Natural killer cell (primary cell): ENCODE results near the gene ATG9A. TPM values are rescaled to one million over a fixed set of nuclear protein-coding genes. Genes with fewer than 3 reads are reported as not detected.
A peak's percentile ranks its signal among the peaks of the same experiment; 100 is the strongest.

Source experiments
- ATAC-seq, 3 donors: fragments of 150-1000 bp in 2 of 3; fragments of 200-7000 bp in 1 of 3; cut with Tn5 transposase; 1 replicate in 1 of 3; 2 replicates in 2 of 3; pipeline ENCODE4 v1.10.0; 2021; ENCODE audit warnings: mild to moderate bottlenecking in 2 of 3, moderate library complexity in 2 of 3
- DNase-seq, 2 donors: peaks; one replicate each; pipeline versions ENCODE4 v3.0.0 to v3.0.0-alpha.2; 2013 to 2021; ENCODE audit warnings: mixed read lengths in 1 of 2
- H3K27ac ChIP-seq: one replicate; pipeline ENCODE4 v1.5.1; 2013; ENCODE audit warnings: mild to moderate bottlenecking, low read length
- H3K27me3 ChIP-seq: one replicate; pipeline ENCODE4 v1.6.1; 2013; ENCODE audit warnings: low read length; ENCODE audit not compliant: control insufficient read depth, insufficient read depth
- H3K36me3 ChIP-seq: one replicate; pipeline ENCODE4 v1.6.1; 2013; ENCODE audit warnings: low read length; ENCODE audit not compliant: control insufficient read depth, insufficient read depth
- H3K4me1 ChIP-seq: one replicate; pipeline ENCODE4 v1.6.1; 2013; ENCODE audit warnings: low read length; ENCODE audit not compliant: control insufficient read depth, insufficient read depth
- H3K4me3 ChIP-seq: one replicate; pipeline ENCODE4 v1.5.1; 2013; ENCODE audit warnings: low read length
- H3K9me3 ChIP-seq: one replicate; pipeline ENCODE4 v1.6.1; 2013; ENCODE audit warnings: low read length; ENCODE audit not compliant: control insufficient read depth, insufficient read depth
- H3K27ac Mint-ChIP-seq, 2 donors: one replicate each; pipeline ENCODE4 v1.8.0; 2022; ENCODE audit warnings: mild to moderate bottlenecking in 2 of 2, mixed read lengths in 2 of 2, moderate library complexity in 1 of 2
- H3K27me3 Mint-ChIP-seq, 2 donors: one replicate each; pipeline ENCODE4 v1.8.0; 2022; ENCODE audit warnings: low read depth in 2 of 2, mixed read lengths in 2 of 2
- H3K36me3 Mint-ChIP-seq: one replicate; pipeline ENCODE4 v1.8.0; 2022; ENCODE audit warnings: mixed read lengths
- H3K4me1 Mint-ChIP-seq, 2 donors: one replicate each; pipeline ENCODE4 v1.8.0; 2022; ENCODE audit warnings: mixed read lengths in 2 of 2
- H3K4me3 Mint-ChIP-seq: one replicate; pipeline ENCODE4 v1.8.0; 2022; ENCODE audit warnings: mild to moderate bottlenecking, moderate library complexity, mixed read lengths
- H3K9me3 Mint-ChIP-seq, 2 donors: one replicate each; pipeline ENCODE4 v1.8.0; 2022; ENCODE audit warnings: mixed read lengths in 2 of 2
- CTCF ChIP-seq: fragments of 200-600 bp; IDR thresholded peaks from one replicate; pipeline ENCODE4 v1.8.0; 2022; ENCODE audit warnings: antibody characterized with exemption
- WGBS: methylation state at CpG from one replicate; pipeline ENCODE4 v1.1.7; 2013; ENCODE audit warnings: missing lambda C conversion rate; ENCODE audit not compliant: insufficient coverage; 5-methylcytosine and 5-hydroxymethylcytosine counted together
- intact Hi-C: fragments of 100-400 bp; cut with micrococcal nuclease; formaldehyde crosslinking; loops from one replicate; pipeline ENCODE4 v1.14.2; 2022
- total RNA-seq, 4 donors: library from RNA; stranded (reverse); fragments of 120-200 nt in 1 of 4; gene quantifications; one replicate each; pipeline versions ENCODE4 v1.2.3 to v1.2.4, GENCODE V29; 2013 to 2022

ATG9A gene
- total RNA-seq, 3 donors from 2014 or later (not counting 1 experiment from before 2014, with no cell fraction given): 98.1 to 110 (median 108) TPM

GRCh38 chr2:219252570-219252899 is 23.1 kb upstream of the ATG9A start:
- intact Hi-C loops: no loop called here
- peaks cover 43 to 63% of the 10 kb centered on the region in 2 donors for H3K4me1 Mint-ChIP-seq
- 2% methylated on average over 9 of the region's 9 CpGs for WGBS
- Histone ChIP-seq H3K27me3 (no peaks in the 10 kb centered on the region), H3K4me3 (peak overlapping the region; percentile 93), H3K27ac (peak overlapping the region; percentile 81), H3K4me1 (peaks cover 64% of the 10 kb centered on the region), H3K9me3 (no peaks in the 10 kb centered on the region), H3K36me3 (peaks cover 40% of the 10 kb centered on the region)
- TF ChIP-seq CTCF: no peak
- H3K27me3 Mint-ChIP-seq: peaks cover 0 to 3% of the 10 kb centered on the region in 2 donors
- H3K9me3 Mint-ChIP-seq: no peaks in the 10 kb centered on the region
- DNase-seq (peak in 1 of 2 donors; percentile 63), ATAC-seq (no peak)
- peak overlapping the region; percentile 88 for H3K4me3 Mint-ChIP-seq
- no peaks in the 10 kb centered on the region for H3K36me3 Mint-ChIP-seq
- H3K27ac Mint-ChIP-seq: peak overlapping the region; percentile 86 to 98

- peaks cover 69% of the 10 kb centered on the region for H3K4me1 ChIP-seq
- 74% methylated on average over 4 of the region's 5 CpGs for WGBS
- intact Hi-C loops: no loop called here
- DNase-seq (peak in 1 of 2 donors; percentile 45), ATAC-seq (no peak)
- peaks cover 48 to 67% of the 10 kb centered on the region in 2 donors for H3K4me1 Mint-ChIP-seq
- H3K27me3 Mint-ChIP-seq: peaks cover 0 to 3% of the 10 kb centered on the region in 2 donors
- no peaks in the 10 kb centered on the region for H3K36me3 Mint-ChIP-seq
- H3K9me3 ChIP-seq: no peaks in the 10 kb centered on the region
- no peaks in the 10 kb centered on the region for H3K9me3 Mint-ChIP-seq
- peak overlapping the region; percentile 81 for H3K27ac ChIP-seq
- H3K4me3 Mint-ChIP-seq: peak overlapping the region; percentile 88
- H3K27ac Mint-ChIP-seq: peak overlapping the region; percentile 86 to 98
- H3K27me3 ChIP-seq: no peaks in the 10 kb centered on the region
- peak overlapping the region; percentile 93 for H3K4me3 ChIP-seq
- peaks cover 40% of the 10 kb centered on the region for H3K36me3 ChIP-seq
- TF ChIP-seq CTCF: no peak
Measured at GRCh38 chr2:219252084-219252483, 22.6 kb upstream of the ATG9A start.

GRCh38 chr2:219251656-219252055 is 22.2 kb upstream of the ATG9A start:
- H3K36me3 ChIP-seq: peaks cover 40% of the 10 kb centered on the region
- Mint-ChIP-seq H3K36me3 (no peaks in the 10 kb centered on the region), H3K27ac (peak overlapping the region; percentile 86 to 98), H3K27me3 (peaks cover 0 to 3% of the 10 kb centered on the region in 2 donors), H3K4me3 (peak overlapping the region; percentile 88), H3K9me3 (no peaks in the 10 kb centered on the region), H3K4me1 (peaks cover 52 to 71% of the 10 kb centered on the region in 2 donors)
- H3K27ac ChIP-seq: peak overlapping the region; percentile 81
- peak overlapping the region; percentile 93 for H3K4me3 ChIP-seq
- no peaks in the 10 kb centered on the region for H3K27me3 ChIP-seq
- DNase-seq (no peak), ATAC-seq (no peak)
- H3K4me1 ChIP-seq: peaks cover 73% of the 10 kb centered on the region
- intact Hi-C loops: no loop called here
- 82% methylated on average over 6 of the region's 6 CpGs for WGBS
- no peaks in the 10 kb centered on the region for H3K9me3 ChIP-seq
- no peak for TF ChIP-seq CTCF
